ENCODE data around the gene RGPD8. TPM values are rescaled to one million over a fixed set of nuclear protein-coding genes. Genes with fewer than 3 reads are reported as not detected.
"Not testable (repeated sequence)": the region's sequence is repeated elsewhere in the genome, so short reads cannot be mapped to it uniquely, and the experiment has no call there.

RGPD8 gene
- 1.3 TPM for polyA plus RNA-seq (2013, experiment 1 of 2; ENCODE audit: insufficient read length)
- polyA plus RNA-seq (2013, experiment 2 of 2; ENCODE audit: insufficient read length), result 2.2 TPM

DNA sequence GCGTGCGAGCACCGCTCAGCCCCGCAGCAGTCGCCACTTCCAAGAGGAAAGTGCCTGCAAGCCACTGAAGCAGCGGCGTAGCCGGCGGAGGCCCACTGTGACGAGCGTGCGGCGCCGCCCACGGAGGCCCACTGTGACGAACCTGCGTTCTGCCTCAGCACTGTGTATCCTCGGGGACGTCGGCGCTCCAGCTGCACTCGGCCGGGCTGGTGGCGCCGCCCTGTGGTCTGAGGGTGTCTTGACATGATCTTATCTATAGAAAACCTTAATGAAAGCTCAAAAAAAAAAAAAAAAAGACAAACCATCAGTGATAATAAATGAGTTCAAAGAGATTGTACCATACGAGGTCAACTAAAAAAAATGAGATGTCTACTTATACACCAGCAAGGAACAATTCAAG lies at the start of gene RGPD8:
TSS of gene RGPD8 (minus strand) at position 166 of the 400 bp plus-strand sequence. CDS start 192 bp downstream, outside the sequence.
- DNase-seq, result peak; percentile 85

DNA sequence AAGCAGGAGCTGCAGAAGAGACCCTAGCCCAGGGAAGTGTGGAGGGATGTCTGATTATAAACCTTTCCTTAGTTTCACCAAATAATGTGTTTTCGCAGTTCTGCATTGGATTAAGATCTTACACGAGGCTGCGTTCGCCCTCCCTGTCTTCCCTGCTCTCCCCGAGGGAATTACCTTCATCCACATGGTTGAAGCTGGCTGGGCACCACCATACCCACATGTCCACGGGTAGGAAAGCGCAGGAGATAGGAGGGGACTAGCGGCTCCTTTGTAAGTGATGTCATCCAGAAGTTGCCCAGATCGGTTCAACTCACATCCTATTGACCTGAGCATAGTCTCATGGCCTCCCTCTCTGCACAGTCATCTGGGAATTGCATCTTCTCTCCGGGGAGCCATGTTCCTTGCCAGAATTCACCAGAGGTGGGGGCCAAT lies 49.6 kb upstream of the RGPD8 start:
- DNase-seq, result peak; percentile 32

- DNase-seq, result peak; percentile 38
Observed at GRCh38 chr2:112482309-112483041, 49.0 kb upstream of the RGPD8 start.

GRCh38 chr2:112481528-112482233 lies 48.2 kb upstream of the RGPD8 start, which contains the start of gene TTL:
TTL (plus strand) TSS chr2:112482156; CDS start chr2:112482345, 189 bp downstream.
- peak; percentile 69 for DNase-seq

GRCh38 chr2:112481050-112481527 lies 47.6 kb upstream of the RGPD8 start:
- DNase-seq, result peak; percentile 76

DNA sequence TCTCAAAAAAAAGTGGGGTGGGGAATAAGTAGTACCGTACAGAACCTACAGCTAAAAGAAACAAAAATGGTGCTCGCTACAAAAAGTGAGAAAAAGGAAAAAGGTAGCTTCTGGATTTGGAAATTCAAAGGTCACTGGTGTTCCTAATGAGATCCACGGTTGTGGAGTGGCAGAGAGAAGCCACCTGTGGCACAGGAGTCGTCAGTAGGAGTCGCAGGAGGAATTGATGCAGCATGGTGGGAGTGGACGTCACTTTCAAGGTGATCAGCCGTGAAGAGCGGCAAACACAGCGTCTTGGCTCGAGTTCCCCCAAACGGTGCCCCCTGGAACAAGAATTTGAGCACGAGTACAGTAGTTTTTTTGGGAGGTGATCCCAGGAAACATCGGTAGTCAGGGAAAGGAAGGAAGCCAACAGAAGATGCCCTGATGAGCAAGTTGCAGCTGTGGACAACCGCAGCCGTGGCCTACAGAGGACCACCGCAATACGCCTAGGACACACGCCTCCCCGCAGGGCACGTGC lies 47.1 kb upstream of the RGPD8 start:
- no peak for DNase-seq

- DNase-seq, result no peak
Observed at GRCh38 chr2:112476434-112476833, 43.0 kb upstream of the RGPD8 start.

DNA sequence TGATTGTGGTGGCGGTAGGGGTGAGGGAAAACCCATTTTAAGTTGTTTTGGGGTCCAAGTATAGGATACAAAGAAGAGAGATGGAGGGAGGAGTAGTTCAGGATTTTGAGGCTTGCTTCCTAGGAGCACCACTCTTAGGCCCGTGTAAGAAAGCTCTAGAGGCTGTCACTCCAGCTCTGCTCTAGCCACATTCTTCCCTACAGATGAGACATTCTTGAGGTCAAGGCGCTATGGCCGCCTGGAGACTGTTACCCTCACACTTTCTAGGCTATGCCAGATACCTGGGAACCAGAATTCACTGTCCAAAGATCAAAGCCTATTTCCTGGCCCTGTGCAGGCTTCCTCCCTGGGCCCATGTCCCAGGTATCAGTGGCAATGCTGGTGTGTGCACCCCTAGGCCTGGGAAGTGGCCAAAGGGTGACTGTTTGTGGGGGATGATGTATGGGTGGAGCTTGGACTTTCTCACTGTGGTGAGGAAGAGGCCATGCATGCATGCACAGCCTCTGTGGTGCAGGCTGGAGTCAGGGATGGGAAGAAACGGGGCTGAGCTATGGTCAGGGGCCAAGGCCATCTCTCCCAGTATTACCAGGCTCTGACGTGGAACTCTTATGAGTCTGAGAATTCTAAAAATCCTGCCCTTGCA lies 41.5 kb upstream of the RGPD8 start:
- no peak for DNase-seq

DNA sequence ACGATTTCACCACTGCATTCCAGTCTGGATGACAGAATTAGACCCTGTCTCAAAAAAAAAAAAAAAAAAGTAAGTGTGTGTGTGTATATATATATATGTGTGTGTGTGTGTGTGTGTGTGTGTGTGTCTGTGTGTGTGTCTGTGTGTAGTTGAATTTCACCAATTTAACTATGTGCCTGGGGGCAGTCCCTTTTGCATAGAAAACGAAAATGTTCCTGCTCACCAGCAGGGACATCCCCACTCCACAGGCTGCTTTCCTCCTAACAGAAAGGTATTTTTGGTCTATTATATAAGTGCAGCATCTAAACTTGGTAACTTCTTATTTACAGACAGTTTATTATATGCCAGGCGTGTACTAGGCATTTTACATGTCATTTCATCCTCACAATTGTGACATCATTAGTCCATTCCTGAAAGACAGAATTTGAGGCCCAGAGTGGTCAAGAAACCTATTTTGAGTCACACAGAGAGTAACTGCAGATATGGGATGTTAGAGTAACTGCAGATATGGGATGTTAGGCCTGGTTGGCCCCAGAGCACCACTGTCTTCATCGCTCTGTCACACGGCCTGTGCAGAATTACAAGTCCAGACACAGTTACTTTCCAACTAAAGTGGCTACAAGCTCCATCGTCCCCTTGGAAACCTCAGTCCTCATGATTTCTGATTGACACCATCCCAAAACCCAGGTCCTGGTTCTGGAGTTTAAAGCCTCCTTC lies 39.3 kb upstream of the RGPD8 start:
- DNase-seq, result no peak

DNA sequence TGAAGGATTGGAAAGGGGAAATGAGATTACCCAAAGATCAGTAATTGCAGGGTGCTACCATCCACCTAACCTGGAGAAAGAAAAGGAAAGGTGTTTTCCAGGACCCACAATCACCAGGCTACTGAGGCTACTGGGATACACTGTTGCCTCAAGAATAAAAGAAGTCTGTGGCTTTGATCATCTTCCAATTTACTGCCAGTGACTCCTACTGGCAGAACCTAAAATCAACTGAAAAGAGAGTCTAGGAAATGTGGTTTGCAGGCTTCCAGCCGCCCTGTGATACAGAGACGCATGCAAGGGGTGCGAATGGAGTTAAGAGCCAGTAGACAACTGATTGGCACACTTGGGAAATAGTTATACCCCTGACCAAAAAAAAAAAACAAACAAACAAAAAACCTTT lies 31.9 kb upstream of the RGPD8 start:
- DNase-seq, result no peak

- DNase-seq, result no peak
Observed at GRCh38 chr2:112463256-112463655, 29.8 kb upstream of the RGPD8 start.

DNA sequence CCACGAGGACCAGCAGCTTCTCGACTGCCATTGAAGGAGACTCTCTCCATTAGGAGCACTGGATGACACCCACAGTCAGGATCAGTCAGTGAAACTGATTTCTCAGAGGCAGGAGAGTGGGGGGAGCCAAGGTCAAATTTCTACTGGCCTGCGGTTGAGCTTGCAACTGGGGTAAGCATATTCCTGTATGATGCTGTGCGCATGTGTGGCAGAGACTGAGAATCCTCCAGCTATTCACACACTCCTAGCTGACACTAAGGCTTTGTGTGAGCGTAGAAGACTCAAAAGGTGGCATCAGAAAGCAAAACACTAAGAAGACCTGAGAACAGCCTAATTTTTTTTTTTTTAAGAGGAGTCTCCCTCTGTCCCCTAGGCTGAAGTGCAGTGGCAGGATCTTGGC lies 28.7 kb upstream of the RGPD8 start:
- no peak for DNase-seq

DNA sequence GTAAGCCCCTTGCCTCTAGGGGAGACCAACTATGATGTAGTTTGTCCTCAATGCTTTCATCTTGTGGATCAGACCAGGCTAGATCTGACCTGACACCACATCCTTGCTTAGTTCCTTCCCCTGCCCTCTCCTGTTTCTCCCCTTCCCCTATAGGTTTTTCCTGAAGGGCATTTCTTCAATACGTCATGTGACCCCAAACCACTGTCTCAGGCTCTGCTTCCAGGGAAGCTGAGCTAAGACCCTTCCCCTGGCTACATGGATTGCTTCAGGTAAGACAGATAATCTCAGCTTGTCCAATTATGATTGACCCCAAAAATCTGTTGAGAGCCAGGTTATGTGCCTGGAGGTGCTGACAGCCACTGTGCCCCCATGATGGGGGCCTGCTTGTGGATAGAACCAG lies 25.9 kb upstream of the RGPD8 start:
- no peak for DNase-seq

DNA sequence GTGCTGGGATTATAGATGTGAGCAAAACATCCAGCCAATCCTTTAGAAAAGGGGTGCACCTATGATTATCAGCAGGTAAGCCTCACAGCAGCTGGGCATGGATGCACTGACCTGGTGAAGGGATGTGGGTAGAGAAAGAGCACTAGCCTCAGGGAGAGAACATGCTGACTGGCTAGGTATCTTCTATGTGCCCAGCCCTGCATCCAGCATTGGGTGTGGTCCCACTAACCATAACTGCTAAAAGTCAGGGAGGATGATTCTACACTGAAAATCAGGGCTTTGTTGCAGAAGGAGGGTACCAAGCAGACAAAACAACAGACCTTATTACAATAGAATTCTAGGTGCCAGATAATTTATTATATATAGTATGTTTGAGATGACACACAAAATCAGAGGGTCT lies 21.1 kb upstream of the RGPD8 start:
- no peak for DNase-seq

DNA sequence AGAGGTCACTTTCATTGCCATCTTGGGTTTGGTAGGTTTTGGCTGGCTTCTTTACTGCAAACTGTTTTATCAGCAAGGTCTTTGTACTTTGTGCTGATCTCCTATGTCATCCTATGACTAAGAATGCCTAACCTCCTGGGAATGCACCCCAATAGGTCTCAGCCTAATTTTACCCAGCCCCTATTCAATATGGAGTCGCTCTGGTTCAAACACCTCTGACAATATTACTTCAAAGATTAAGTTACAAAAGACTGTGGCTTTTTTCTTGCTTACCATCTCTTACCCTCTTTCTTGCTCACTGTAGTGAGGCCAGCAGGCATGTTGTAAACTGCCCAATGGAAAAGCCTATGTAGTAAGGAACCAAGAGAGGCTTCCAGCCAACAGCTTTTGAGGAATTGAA lies 17.9 kb upstream of the RGPD8 start:
- DNase-seq, result no peak

- DNase-seq, result no peak
Observed at GRCh38 chr2:112449854-112450253, 16.4 kb upstream of the RGPD8 start.

GRCh38 chr2:112444256-112444655 lies 10.8 kb upstream of the RGPD8 start:
- not testable (repeated sequence) for DNase-seq

- DNase-seq, result not testable (repeated sequence)
Observed at GRCh38 chr2:112438603-112439261, 5.3 kb upstream of the RGPD8 start.

- DNase-seq, result peak; percentile 10
Observed at GRCh38 chr2:112437405-112437831, 4.0 kb upstream of the RGPD8 start.

GRCh38 chr2:112436993-112437392 lies 3.5 kb upstream of the RGPD8 start:
- not testable (repeated sequence) for DNase-seq

- not testable (repeated sequence) for DNase-seq
Observed at GRCh38 chr2:112435716-112436431, 2.4 kb upstream of the RGPD8 start.

Measured in fibroblast of skin of scalp (primary cell).